ENCODE measurements around the gene PDZRN4.

DNA sequence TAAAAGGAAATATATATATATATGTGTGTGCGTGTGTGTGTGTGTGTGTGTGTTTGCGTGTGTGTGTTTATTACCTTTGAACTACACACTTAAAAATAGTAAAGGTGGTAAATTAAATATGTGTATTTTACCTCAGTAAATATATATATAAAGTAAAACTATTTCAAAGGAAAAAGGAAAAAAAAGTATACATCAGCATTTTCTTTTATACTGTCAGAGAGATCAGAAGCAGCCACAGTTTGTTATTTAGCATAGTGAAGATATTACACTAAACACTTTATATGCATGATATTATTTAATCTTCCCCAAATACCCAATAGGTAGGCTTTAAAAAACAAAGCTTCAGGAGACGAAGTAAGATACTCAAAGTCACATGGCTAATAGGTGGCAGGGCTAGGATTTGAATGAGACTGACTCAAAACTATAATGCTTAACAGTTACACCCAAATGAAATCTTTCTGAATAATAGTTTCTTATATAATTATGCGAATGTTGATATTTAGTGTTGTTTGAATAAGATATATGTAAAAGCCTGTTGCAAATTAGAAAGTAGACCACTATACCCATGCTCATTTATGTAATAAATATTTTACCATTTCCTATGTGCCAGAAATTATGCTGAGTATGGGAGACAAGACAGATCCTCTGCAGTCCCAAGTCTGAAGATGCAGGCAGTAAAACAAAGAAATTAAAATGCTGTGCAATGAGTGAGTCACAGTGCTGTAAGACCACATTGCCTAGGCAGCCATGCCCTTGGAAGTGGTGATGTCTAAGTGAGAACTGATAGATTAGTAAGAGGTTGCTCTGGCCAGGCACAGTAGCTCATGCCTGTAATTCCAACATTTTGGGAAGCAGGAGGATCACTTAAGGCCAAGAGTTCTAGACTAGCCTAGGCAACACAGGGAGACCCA lies 66.1 kb downstream of the PDZRN4 start:
- TF ChIP-seq POLR2A (IDR thresholded peaks at IDR 0.05): no peak
- no peak for TF ChIP-seq POLR2AphosphoS5 (IDR thresholded peaks at IDR 0.05; ENCODE audit: insufficient read depth in 1 of 2, low read depth in 1 of 2)
- TF ChIP-seq, protein P1, sequence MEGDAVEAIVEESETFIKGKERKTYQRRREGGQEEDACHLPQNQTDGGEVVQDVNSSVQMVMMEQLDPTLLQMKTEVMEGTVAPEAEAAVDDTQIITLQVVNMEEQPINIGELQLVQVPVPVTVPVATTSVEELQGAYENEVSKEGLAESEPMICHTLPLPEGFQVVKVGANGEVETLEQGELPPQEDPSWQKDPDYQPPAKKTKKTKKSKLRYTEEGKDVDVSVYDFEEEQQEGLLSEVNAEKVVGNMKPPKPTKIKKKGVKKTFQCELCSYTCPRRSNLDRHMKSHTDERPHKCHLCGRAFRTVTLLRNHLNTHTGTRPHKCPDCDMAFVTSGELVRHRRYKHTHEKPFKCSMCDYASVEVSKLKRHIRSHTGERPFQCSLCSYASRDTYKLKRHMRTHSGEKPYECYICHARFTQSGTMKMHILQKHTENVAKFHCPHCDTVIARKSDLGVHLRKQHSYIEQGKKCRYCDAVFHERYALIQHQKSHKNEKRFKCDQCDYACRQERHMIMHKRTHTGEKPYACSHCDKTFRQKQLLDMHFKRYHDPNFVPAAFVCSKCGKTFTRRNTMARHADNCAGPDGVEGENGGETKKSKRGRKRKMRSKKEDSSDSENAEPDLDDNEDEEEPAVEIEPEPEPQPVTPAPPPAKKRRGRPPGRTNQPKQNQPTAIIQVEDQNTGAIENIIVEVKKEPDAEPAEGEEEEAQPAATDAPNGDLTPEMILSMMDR (IDR thresholded peaks at IDR 0.05): no peak
